ENCODE data around the gene FCRL1. TPM values are rescaled to one million over a fixed set of nuclear protein-coding genes. Genes with fewer than 3 reads are reported as not detected.

Gene FCRL1
- total RNA-seq, 1 experiment from 2014 or later: not detected

Other genes starting within 250 kb of the FCRL1 start
- gene FCRL4, start 222.0 kb downstream of the FCRL1 start, total RNA-seq (2014; rRNA removed; shearing (Covaris generic)): not detected in 2 replicates
- not detected in 2 replicates for gene FCRL3, start 119.4 kb downstream of the FCRL1 start, total RNA-seq (2014; rRNA removed; shearing (Covaris generic))
- not detected in 2 replicates for gene FCRL2, start 43.0 kb downstream of the FCRL1 start, total RNA-seq (2014; rRNA removed; shearing (Covaris generic))
- not detected in 2 replicates for gene CD5L, start 21.7 kb upstream of the FCRL1 start, total RNA-seq (2014; rRNA removed; shearing (Covaris generic))
- 42.6 and 46.0 TPM in 2 replicates for gene KIRREL1, start 173.5 kb upstream of the FCRL1 start, total RNA-seq (2014; rRNA removed; shearing (Covaris generic))